ENCODE data around the gene AKR7A3. TPM values are rescaled to one million over a fixed set of nuclear protein-coding genes. Genes with fewer than 3 reads are reported as not detected.

Gene AKR7A3
- total and polyA plus RNA-seq, 9 of the 15 experiments (the other 6 are each of a cell fraction or from before 2014, with no cell fraction given): 0.04 to 1.5 (median 0.44) TPM; not detected in 1

DNA sequence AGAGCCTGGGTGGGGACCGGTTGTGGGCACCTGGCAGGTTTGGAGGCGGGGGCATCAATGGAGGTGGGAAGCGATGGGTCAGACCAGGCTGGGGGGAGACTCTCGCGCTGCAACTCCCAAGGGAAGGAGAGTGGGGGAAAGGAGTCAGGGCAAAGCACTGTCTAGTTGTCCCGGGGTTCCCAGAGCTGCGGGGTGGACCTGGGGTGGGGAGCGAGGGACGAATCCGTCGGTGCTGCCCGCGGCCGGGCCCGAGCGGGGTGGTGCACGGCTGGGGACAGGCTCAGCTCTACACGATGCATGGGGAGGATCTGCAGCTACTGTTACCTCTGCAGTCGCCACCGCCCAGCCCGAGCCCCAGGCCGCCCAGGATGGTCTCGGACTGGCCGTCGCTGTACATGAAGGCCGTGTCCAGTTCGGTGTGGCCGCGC is 22.9 kb upstream of the AKR7A3 start:
- Histone ChIP-seq H3K36me3 (ENCODE audit: control insufficient read depth, insufficient read depth, low read length) (peaks cover 43% of the 10 kb centered on the region), H3K27ac (ENCODE audit: extremely low read depth, low read depth, low read length) (peak overlapping the region; percentile 85), H3K9ac (ENCODE audit: insufficient read depth in 1 of 2, low read depth in 2 of 2, low read length in 2 of 2) (peak overlapping the region; percentile 95 to 97), H2AFZ (ENCODE audit: low read depth, low read length) (peak overlapping the region; percentile 90), H3K4me1 (replicated peaks in 1 of 2; ENCODE audit: control insufficient read depth in 2 of 2, insufficient read depth in 2 of 2, low read length in 2 of 2) (peaks cover 44 to 65% of the 10 kb centered on the region in 2 experiments), H3K4me3 (peak overlapping the region; percentile 77), H3K9me3 (replicated peaks; ENCODE audit: control insufficient read depth, insufficient read depth, low read depth, low read length) (no peaks in the 10 kb centered on the region), H3K9me1 (ENCODE audit: control insufficient read depth, insufficient read depth, low read length) (peaks cover 2% of the 10 kb centered on the region), H3K79me2 (ENCODE audit: control insufficient read depth, insufficient read depth, low read length) (peaks cover 57% of the 10 kb centered on the region), H4K20me1 (replicated peaks; ENCODE audit: control insufficient read depth, insufficient read depth, low read length) (peaks cover 8% of the 10 kb centered on the region), H3K27me3 (ENCODE audit: control insufficient read depth in 2 of 2, insufficient read depth in 2 of 2, low read length in 2 of 2) (no peaks in the 10 kb centered on the region), H3K4me2 (ENCODE audit: insufficient read depth, low read length) (peak overlapping the region; percentile 75)
- POLR2A ChIA-PET: interaction anchor here (1.0 to 4.0 kb wide), 6 partner anchors 12 to 340 kb away, joined by 3 to 21 read pairs (median 6); partner anchors contain the start of genes EMC1 and MRTO4
- WGBS (ENCODE audit: insufficient coverage, low coverage, missing lambda C conversion rate): under 1% methylated on average over 28 of the region's 29 CpGs
- BruUV-seq (replicated peaks): no TSS peak
- FAIRE-seq: no peak
- peak; percentile 30 for ATAC-seq
- CTCF ChIA-PET (ENCODE audit: low intra/inter-chr PET ratio): no interaction called here
- in situ Hi-C loops (cut with MboI) (no loop called here), intact Hi-C loops (cut with micrococcal nuclease) (loop anchor here (5.0 kb wide), 1 partner anchor 59 kb away; the partner anchor contains the start of genes EMC1 and MRTO4)
- DNase-seq (ENCODE audit: extremely low read depth in 1 of 4, low spot score in 3 of 4): peak in 2 of 4 experiments; percentile 18 to 48
- peak; percentile 12 for TF ChIP-seq SAP30 (IDR thresholded peaks at IDR 0.05; ENCODE audit: borderline replicate concordance, insufficient read depth, low read depth, low read length, poor library complexity, severe bottlenecking)
- no peak for TF ChIP-seq BCL6 (CRISPR knock-in tag; IDR thresholded peaks at IDR 0.05)
- TF ChIP-seq, protein P1, sequence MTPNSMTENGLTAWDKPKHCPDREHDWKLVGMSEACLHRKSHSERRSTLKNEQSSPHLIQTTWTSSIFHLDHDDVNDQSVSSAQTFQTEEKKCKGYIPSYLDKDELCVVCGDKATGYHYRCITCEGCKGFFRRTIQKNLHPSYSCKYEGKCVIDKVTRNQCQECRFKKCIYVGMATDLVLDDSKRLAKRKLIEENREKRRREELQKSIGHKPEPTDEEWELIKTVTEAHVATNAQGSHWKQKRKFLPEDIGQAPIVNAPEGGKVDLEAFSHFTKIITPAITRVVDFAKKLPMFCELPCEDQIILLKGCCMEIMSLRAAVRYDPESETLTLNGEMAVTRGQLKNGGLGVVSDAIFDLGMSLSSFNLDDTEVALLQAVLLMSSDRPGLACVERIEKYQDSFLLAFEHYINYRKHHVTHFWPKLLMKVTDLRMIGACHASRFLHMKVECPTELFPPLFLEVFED (CRISPR knock-in tag; conservative IDR thresholded peaks at IDR 0.05): 0 out of 2 replicates have a peak, but pooled peaks have one; percentile 23
- TF ChIP-seq ZBTB40 (IDR thresholded peaks at IDR 0.05): 0 out of 2 replicates have a peak, but pooled peaks have one; percentile 55
- no peak for TF ChIP-seq ZBTB40 (CRISPR knock-in tag; IDR thresholded peaks at IDR 0.05)
- TF ChIP-seq ETV5 (CRISPR knock-in tag; IDR thresholded peaks at IDR 0.05; ENCODE audit: low read depth): 0 out of 2 replicates have a peak, but pooled peaks have one; percentile 28
- TF ChIP-seq MAFG (tag; conservative IDR thresholded peaks at IDR 0.05): no peak
- TF ChIP-seq TFAP4 (CRISPR knock-in tag; IDR thresholded peaks at IDR 0.05; ENCODE audit: borderline replicate concordance): 0 out of 2 replicates have a peak, but pooled peaks have one; percentile 5
- no peak for TF ChIP-seq SPI1 (IDR thresholded peaks at IDR 0.05; ENCODE audit: borderline replicate concordance, low read depth, low read length)

All from K562 (cell line).